A673 (cell line): ENCODE results near the gene MTHFD2. TPM values are rescaled to one million over a fixed set of nuclear protein-coding genes. Genes with fewer than 3 reads are reported as not detected.
"Not testable (repeated sequence)": the region's sequence is repeated elsewhere in the genome, so short reads cannot be mapped to it uniquely, and the experiment has no call there.

Experiments
- BruUV-seq: library from RNA; stranded (reverse); fragments of 400-500 nt; replicated peaks from 2 replicates; lab custom pipeline; 2021; lab: Mats Ljungman, UMichigan
- CTCF ChIA-PET: fragments of 300-600 bp; sonication (Branson Sonifier 250); formaldehyde crosslinking; loops from one replicate; lab custom pipeline; 2022; ENCODE audit warnings: antibody characterized with exemption; lab: Charles Lee
- POLR2A ChIA-PET: fragments of 300-600 bp; sonication (Branson Sonifier 250); formaldehyde crosslinking; loops from one replicate; lab custom pipeline; 2022; ENCODE audit warnings: antibody characterized with exemption; ENCODE audit not compliant: low non-redundant PET; lab: Charles Lee
- DNase-seq: peaks from one replicate; pipeline ENCODE4 v3.0.0-alpha.2; 2015; ENCODE audit warnings: low spot score
- H3K27ac ChIP-seq: fragments of 200-600 bp; sonication (generic); 2 replicates; pipeline ENCODE4 v1.5.1; 2016; ENCODE audit warnings: mixed run types, low read depth, mild to moderate bottlenecking, mixed read lengths, antibody characterized with exemption, low read length; ENCODE audit not compliant: poor library complexity, severe bottlenecking
- H3K27me3 ChIP-seq: fragments of 200-600 bp; sonication (generic); replicated peaks from 2 replicates; pipeline ENCODE4 v1.6.1; 2017; ENCODE audit warnings: mixed run types, low read depth, mild to moderate bottlenecking, mixed read lengths, antibody characterized with exemption, low read length; ENCODE audit not compliant: insufficient read depth, poor library complexity
- H3K36me3 ChIP-seq: fragments of 200-600 bp; sonication (generic); 2 replicates; pipeline ENCODE4 v1.6.1; 2016; ENCODE audit warnings: mixed run types, mild to moderate bottlenecking, mixed read lengths, antibody characterized with exemption, low read length; ENCODE audit not compliant: insufficient read depth, poor library complexity, severe bottlenecking
- H3K4me1 ChIP-seq: fragments of 200-600 bp; sonication (generic); 2 replicates; pipeline ENCODE4 v1.6.1; 2017; ENCODE audit warnings: mixed run types, mild to moderate bottlenecking, mixed read lengths, antibody characterized with exemption, low read length; ENCODE audit not compliant: insufficient read depth, poor library complexity, severe bottlenecking
- H3K4me3 ChIP-seq: fragments of 200-600 bp; sonication (generic); 2 replicates; pipeline ENCODE4 v1.5.1; 2016; ENCODE audit warnings: low read depth, mixed run types, mild to moderate bottlenecking, mixed read lengths, low read length; ENCODE audit not compliant: poor library complexity, severe bottlenecking
- H3K9me3 ChIP-seq: fragments of 200-600 bp; sonication (generic); 2 replicates; pipeline ENCODE4 v1.6.1; 2016; ENCODE audit warnings: mixed run types, low read depth, mild to moderate bottlenecking, mixed read lengths, antibody characterized with exemption, low read length; ENCODE audit not compliant: poor library complexity, severe bottlenecking
- EZH2 ChIP-seq: fragments of 200-600 bp; sonication (generic); IDR thresholded peaks from 2 replicates; pipeline ENCODE4 v1.6.1; 2017; ENCODE audit warnings: borderline replicate concordance, low read depth, mild to moderate bottlenecking, mixed read lengths, antibody characterized with exemption, low read length; ENCODE audit not compliant: poor library complexity, severe bottlenecking
- intact Hi-C: fragments of 100-400 bp; cut with micrococcal nuclease; formaldehyde crosslinking; loops from one replicate; pipeline ENCODE4 v1.10.0; 2022; ENCODE audit not compliant: unreplicated experiment
- total RNA-seq: library from RNA; stranded (reverse); gene quantifications from 2 replicates; pipeline ENCODE4 v1.2.3, GENCODE V29; 2021
- TF ChIP-seq, protein P1 (sequence below): fragments of 300-800, 200-600 bp; sonication (generic); conservative IDR thresholded peaks from 2 replicates; pipeline ENCODE4 v1.5.1; 2017; ENCODE audit warnings: low read depth, mild to moderate bottlenecking, antibody characterized with exemption, low read length, moderate library complexity, mixed read lengths

MTHFD2 gene
- total RNA-seq, 1 experiment from 2014 or later: 252 TPM

DNA sequence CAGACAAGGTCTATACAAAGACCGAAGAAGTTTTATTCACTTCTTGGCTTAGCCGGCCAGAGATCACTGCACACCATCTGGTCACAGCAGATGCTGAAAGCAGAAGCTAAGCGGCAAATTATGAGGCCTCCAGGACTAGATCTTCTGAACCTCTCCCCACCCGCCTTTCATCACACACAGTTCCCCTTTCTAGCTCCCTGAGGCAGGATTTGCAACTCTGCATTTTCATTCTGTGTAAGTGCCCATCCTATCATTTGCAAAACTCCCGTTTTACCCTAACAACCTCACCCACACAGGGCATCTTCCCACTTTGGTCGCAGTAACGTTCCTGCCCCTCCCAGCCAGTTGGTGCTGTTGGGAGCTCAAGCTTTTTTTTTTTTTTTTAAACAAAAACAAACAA is 16.7 kb upstream of the MTHFD2 start:
- TF ChIP-seq EZH2: no peak
- TF ChIP-seq, protein P1, sequence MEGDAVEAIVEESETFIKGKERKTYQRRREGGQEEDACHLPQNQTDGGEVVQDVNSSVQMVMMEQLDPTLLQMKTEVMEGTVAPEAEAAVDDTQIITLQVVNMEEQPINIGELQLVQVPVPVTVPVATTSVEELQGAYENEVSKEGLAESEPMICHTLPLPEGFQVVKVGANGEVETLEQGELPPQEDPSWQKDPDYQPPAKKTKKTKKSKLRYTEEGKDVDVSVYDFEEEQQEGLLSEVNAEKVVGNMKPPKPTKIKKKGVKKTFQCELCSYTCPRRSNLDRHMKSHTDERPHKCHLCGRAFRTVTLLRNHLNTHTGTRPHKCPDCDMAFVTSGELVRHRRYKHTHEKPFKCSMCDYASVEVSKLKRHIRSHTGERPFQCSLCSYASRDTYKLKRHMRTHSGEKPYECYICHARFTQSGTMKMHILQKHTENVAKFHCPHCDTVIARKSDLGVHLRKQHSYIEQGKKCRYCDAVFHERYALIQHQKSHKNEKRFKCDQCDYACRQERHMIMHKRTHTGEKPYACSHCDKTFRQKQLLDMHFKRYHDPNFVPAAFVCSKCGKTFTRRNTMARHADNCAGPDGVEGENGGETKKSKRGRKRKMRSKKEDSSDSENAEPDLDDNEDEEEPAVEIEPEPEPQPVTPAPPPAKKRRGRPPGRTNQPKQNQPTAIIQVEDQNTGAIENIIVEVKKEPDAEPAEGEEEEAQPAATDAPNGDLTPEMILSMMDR: no peak
- Histone ChIP-seq H3K9me3 (no peaks in the 10 kb centered on the region), H3K4me1 (peaks cover 4% of the 10 kb centered on the region), H3K27me3 (no peaks in the 10 kb centered on the region), H3K4me3 (no peak overlapping the region), H3K36me3 (peaks cover 7% of the 10 kb centered on the region), H3K27ac (no peak overlapping the region)
- intact Hi-C loops: no loop called here
- ChIA-PET CTCF (interaction anchor here (0.6 kb wide), 1 partner anchor 153 kb away, joined by 5 read pairs; no protein-coding TSS in a partner anchor), POLR2A (no interaction called here)
- no TSS peak for BruUV-seq
- no peak for DNase-seq

- H3K4me1 ChIP-seq: no peaks in the 10 kb centered on the region
- no peak overlapping the region for H3K4me3 ChIP-seq
- H3K27ac ChIP-seq: no peak overlapping the region
- intact Hi-C loops: no loop called here
- H3K36me3 ChIP-seq: no peaks in the 10 kb centered on the region
- BruUV-seq: no TSS peak
- POLR2A ChIA-PET: no interaction called here
- no peak for DNase-seq
- H3K9me3 ChIP-seq: no peaks in the 10 kb centered on the region
- TF ChIP-seq, protein P1: no peak
- TF ChIP-seq EZH2: no peak
- CTCF ChIA-PET: no interaction called here
- no peaks in the 10 kb centered on the region for H3K27me3 ChIP-seq
These were observed 14.5 kb upstream of the MTHFD2 start for GRCh38 chr2:74183878-74184277.

DNA sequence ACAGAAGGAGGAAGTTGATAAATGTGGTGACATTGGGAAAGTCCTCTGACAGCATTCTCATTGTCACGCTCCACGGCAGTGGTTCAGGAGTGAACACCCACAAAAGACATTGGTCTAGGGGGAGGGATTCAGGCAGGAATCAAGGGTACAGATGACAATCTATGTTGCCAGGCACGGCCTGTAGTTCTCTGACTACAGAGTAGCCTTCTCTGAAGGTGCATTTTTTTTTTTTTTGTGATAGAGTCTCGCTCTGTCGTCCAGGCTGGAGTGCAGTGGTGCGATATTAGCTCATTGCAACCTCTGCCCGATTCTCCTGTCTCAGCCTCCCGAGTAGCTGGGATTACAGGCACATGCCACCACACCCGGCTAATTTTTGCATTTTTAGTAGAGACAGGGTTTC is 12.4 kb upstream of the MTHFD2 start:
- Histone ChIP-seq H3K4me3 (no peak overlapping the region), H3K27ac (no peak overlapping the region), H3K4me1 (no peaks in the 10 kb centered on the region), H3K27me3 (no peaks in the 10 kb centered on the region), H3K36me3 (no peaks in the 10 kb centered on the region), H3K9me3 (no peaks in the 10 kb centered on the region)
- no TSS peak for BruUV-seq
- intact Hi-C loops: no loop called here
- CTCF ChIA-PET: no interaction called here
- POLR2A ChIA-PET: no interaction called here
- TF ChIP-seq EZH2: no peak
- TF ChIP-seq, protein P1: no peak
- no peak for DNase-seq

GRCh38 chr2:74186706-74187105 is 11.7 kb upstream of the MTHFD2 start:
- H3K9me3 ChIP-seq, H3K27me3 ChIP-seq, DNase-seq, POLR2A ChIA-PET, H3K27ac ChIP-seq, H3K36me3 ChIP-seq, CTCF ChIA-PET, BruUV-seq, H3K4me3 ChIP-seq, intact Hi-C loops, H3K4me1 ChIP-seq: not testable (repeated sequence)
